ENCODE data around the gene SHLD1.

The SHLD1 gene

DNA sequence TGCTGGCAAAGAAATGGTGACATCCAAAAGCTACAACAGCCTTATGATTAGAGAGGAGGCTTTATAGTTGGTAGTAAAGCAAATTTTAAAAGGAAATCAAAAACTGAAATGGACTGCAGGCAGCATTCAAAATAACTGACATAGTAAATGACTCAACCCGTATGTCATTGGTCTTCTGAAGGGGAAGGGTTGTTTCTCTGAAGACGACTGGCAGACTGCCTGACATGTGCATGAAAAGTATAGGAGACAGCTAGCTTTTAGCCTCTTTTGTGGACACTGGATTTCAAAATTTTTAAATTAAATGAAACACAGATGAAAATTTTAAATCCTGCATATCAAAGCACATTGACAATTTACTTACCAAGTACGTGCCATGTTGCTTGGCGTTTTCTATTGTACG, 109.4 kb downstream of the SHLD1 start:
- Histone ChIP-seq H3K27me3 (ENCODE audit: insufficient read depth, low read length, poor library complexity) (no peaks in the 10 kb centered on the region), H3K4me3 (ENCODE audit: low read depth in 1 of 2, low read length in 2 of 2) (no peak overlapping the region), H3K79me2 (ENCODE audit: insufficient read depth, low read length) (no peaks in the 10 kb centered on the region), H3K9ac (ENCODE audit: low read depth, low read length) (no peak overlapping the region), H3K4me2 (ENCODE audit: insufficient read depth, low read length) (no peak overlapping the region), H3K27ac (ENCODE audit: low read length) (no peak overlapping the region), H3K4me1 (ENCODE audit: insufficient read depth, low read length) (no peaks in the 10 kb centered on the region), H3K36me3 (ENCODE audit: insufficient read depth, low read length) (peaks cover 6% of the 10 kb centered on the region), H3K9me3 (ENCODE audit: insufficient read depth, low read length, severe bottlenecking) (no peaks in the 10 kb centered on the region), H2AFZ (ENCODE audit: low read depth, low read length) (no peak overlapping the region), H4K20me1 (ENCODE audit: insufficient read depth, low read length) (no peaks in the 10 kb centered on the region)
- ATAC-seq (ENCODE audit: insufficient read depth, low read depth) (no peak), DNase-seq (no peak)
- TF ChIP-seq, protein P1, sequence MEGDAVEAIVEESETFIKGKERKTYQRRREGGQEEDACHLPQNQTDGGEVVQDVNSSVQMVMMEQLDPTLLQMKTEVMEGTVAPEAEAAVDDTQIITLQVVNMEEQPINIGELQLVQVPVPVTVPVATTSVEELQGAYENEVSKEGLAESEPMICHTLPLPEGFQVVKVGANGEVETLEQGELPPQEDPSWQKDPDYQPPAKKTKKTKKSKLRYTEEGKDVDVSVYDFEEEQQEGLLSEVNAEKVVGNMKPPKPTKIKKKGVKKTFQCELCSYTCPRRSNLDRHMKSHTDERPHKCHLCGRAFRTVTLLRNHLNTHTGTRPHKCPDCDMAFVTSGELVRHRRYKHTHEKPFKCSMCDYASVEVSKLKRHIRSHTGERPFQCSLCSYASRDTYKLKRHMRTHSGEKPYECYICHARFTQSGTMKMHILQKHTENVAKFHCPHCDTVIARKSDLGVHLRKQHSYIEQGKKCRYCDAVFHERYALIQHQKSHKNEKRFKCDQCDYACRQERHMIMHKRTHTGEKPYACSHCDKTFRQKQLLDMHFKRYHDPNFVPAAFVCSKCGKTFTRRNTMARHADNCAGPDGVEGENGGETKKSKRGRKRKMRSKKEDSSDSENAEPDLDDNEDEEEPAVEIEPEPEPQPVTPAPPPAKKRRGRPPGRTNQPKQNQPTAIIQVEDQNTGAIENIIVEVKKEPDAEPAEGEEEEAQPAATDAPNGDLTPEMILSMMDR (IDR thresholded peaks at IDR 0.05; ENCODE audit: borderline replicate concordance, extremely low read depth, low read length, poor library complexity, severe bottlenecking): no peak
- TF ChIP-seq EZH2 (IDR thresholded peaks at IDR 0.05; ENCODE audit: borderline replicate concordance, low read depth, low read length, severe bottlenecking): no peak

DNA sequence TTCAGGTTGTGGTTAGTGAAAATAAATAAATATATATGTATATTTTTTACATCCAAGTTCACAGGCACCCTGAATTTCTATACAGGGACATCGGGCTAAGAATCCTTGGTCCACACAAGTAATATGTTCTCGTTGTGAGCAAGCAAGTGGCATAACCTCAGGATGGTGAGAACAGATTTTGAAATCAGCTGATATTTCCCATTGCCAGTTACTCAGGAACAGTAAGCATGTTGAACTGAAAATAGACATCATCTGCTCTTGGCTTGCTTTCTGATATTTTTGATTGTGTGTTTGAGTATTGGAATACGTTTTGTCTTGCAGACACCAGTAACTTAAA, 112.5 kb downstream of the SHLD1 start:
- Histone ChIP-seq H3K36me3 (ENCODE audit: insufficient read depth, low read length) (peaks cover 6% of the 10 kb centered on the region), H3K4me2 (ENCODE audit: insufficient read depth, low read length) (no peak overlapping the region), H3K4me1 (ENCODE audit: insufficient read depth, low read length) (no peaks in the 10 kb centered on the region), H3K27me3 (ENCODE audit: insufficient read depth, low read length, poor library complexity) (no peaks in the 10 kb centered on the region), H3K27ac (ENCODE audit: low read length) (no peak overlapping the region), H4K20me1 (ENCODE audit: insufficient read depth, low read length) (no peaks in the 10 kb centered on the region), H3K79me2 (ENCODE audit: insufficient read depth, low read length) (no peaks in the 10 kb centered on the region), H3K9ac (ENCODE audit: low read depth, low read length) (no peak overlapping the region), H3K4me3 (ENCODE audit: low read depth in 1 of 2, low read length in 2 of 2) (no peak overlapping the region), H3K9me3 (ENCODE audit: insufficient read depth, low read length, severe bottlenecking) (no peaks in the 10 kb centered on the region), H2AFZ (ENCODE audit: low read depth, low read length) (no peak overlapping the region)
- ATAC-seq (ENCODE audit: insufficient read depth, low read depth) (no peak), DNase-seq (no peak)
- TF ChIP-seq EZH2 (IDR thresholded peaks at IDR 0.05; ENCODE audit: borderline replicate concordance, low read depth, low read length, severe bottlenecking): no peak
- TF ChIP-seq, protein P1 (IDR thresholded peaks at IDR 0.05; ENCODE audit: borderline replicate concordance, extremely low read depth, low read length, poor library complexity, severe bottlenecking): no peak

DNA sequence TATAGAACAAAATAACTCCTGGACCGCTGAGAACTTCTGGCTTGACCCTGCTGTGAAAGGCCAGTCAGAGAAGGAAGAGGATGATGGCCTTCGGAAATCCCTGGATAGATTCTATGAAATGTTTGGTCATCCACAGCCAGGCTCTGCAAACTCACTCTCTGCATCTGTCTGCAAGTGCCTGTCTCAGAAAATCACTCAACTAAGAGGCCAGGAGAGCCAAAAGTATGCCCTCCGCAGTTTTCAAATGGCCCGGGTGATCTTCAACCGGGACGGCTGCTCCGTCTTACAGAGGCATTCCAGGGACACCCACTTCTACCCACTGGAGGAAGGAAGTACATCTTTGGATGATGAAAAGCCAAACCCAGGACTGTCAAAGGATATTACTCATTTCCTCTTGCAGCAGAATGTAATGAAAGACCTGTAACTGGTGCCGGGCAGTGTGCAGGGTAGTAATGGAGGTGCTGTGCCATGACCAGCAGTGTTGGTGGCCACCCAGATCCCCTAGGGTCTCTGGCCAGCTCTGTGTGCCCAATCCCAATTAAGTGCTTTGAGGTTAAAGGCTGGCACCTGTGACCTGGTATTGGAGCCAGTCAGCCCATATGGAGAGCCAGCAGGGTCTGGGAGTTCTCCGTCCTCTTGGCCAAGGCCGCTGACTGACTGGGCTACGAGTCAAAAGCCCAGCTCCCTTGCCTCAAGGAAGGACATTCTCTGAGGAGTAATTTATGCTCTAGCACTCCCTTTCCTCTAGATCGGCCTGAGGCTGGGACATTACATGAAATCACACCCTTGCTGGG, 113.0 kb downstream of the SHLD1 start:
- Histone ChIP-seq H3K4me1 (ENCODE audit: insufficient read depth, low read length) (no peaks in the 10 kb centered on the region), H3K27ac (ENCODE audit: low read length) (no peak overlapping the region), H3K9ac (ENCODE audit: low read depth, low read length) (no peak overlapping the region), H3K36me3 (ENCODE audit: insufficient read depth, low read length) (peaks cover 6% of the 10 kb centered on the region), H2AFZ (ENCODE audit: low read depth, low read length) (no peak overlapping the region), H3K9me3 (ENCODE audit: insufficient read depth, low read length, severe bottlenecking) (no peaks in the 10 kb centered on the region), H3K4me3 (ENCODE audit: low read depth in 1 of 2, low read length in 2 of 2) (no peak overlapping the region), H4K20me1 (ENCODE audit: insufficient read depth, low read length) (no peaks in the 10 kb centered on the region), H3K27me3 (ENCODE audit: insufficient read depth, low read length, poor library complexity) (no peaks in the 10 kb centered on the region), H3K79me2 (ENCODE audit: insufficient read depth, low read length) (no peaks in the 10 kb centered on the region), H3K4me2 (ENCODE audit: insufficient read depth, low read length) (no peak overlapping the region)
- DNase-seq: no peak
- ATAC-seq (ENCODE audit: insufficient read depth, low read depth): no peak
- TF ChIP-seq, protein P1 (IDR thresholded peaks at IDR 0.05; ENCODE audit: borderline replicate concordance, extremely low read depth, low read length, poor library complexity, severe bottlenecking): no peak
- no peak for TF ChIP-seq EZH2 (IDR thresholded peaks at IDR 0.05; ENCODE audit: borderline replicate concordance, low read depth, low read length, severe bottlenecking)

Measured in DND-41 (cell line).